Hepatocyte (in vitro differentiated cells): Measurements from ENCODE around the gene TTBK2.

Source experiments
- EZH2 ChIP-seq: fragments of 200-600 bp; sonication (generic); IDR thresholded peaks from 2 replicates; pipeline ENCODE4 v1.6.1; 2016; ENCODE audit warnings: antibody characterized with exemption, mild to moderate bottlenecking, borderline replicate concordance
- TF ChIP-seq, protein P1 (sequence below): fragments of 200-600 bp; sonication (generic); IDR thresholded peaks from 2 replicates; pipeline ENCODE4 v1.5.1; 2016; ENCODE audit warnings: antibody characterized with exemption, mild to moderate bottlenecking; ENCODE audit not compliant: poor library complexity

DNA sequence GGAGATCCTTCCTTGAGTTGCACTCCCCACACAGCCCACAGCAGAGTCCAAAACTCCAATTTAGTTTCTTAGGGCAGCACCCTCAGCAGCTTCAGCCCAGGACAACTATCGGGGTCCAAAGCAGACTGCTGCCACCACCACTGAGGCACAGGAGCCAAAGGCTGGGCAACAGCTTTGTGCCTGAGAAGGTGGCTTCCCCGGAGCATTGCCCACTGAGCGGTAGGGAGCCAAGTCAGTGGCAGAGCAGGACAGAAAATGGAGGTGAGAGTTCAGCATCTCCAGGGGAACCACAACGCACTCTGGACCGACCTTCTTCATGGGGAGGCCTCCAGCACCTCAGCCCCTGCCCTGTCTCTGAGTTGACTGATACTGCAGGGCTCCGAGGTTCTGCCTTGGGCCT, 227.1 kb downstream of the TTBK2 start:
- TF ChIP-seq, protein P1, sequence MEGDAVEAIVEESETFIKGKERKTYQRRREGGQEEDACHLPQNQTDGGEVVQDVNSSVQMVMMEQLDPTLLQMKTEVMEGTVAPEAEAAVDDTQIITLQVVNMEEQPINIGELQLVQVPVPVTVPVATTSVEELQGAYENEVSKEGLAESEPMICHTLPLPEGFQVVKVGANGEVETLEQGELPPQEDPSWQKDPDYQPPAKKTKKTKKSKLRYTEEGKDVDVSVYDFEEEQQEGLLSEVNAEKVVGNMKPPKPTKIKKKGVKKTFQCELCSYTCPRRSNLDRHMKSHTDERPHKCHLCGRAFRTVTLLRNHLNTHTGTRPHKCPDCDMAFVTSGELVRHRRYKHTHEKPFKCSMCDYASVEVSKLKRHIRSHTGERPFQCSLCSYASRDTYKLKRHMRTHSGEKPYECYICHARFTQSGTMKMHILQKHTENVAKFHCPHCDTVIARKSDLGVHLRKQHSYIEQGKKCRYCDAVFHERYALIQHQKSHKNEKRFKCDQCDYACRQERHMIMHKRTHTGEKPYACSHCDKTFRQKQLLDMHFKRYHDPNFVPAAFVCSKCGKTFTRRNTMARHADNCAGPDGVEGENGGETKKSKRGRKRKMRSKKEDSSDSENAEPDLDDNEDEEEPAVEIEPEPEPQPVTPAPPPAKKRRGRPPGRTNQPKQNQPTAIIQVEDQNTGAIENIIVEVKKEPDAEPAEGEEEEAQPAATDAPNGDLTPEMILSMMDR = no peak
- no peak for TF ChIP-seq EZH2
